Measurements from ENCODE around the gene CWC22. TPM values are rescaled to one million over a fixed set of nuclear protein-coding genes. Genes with fewer than 3 reads are reported as not detected.

Gene CWC22
- polyA plus RNA-seq, 1 of the 3 experiments (the other 2 are of a cell fraction) = 2.7 TPM

- 54% methylated on average over 1 of the region's 1 CpG for WGBS (ENCODE audit: low lambda C conversion rate)
- Histone ChIP-seq H3K9ac (no peak overlapping the region), H4K20me1 (ENCODE audit: insufficient read depth) (no peaks in the 10 kb centered on the region), H3K9me2 (no peaks in the 10 kb centered on the region), H3K27ac (ENCODE audit: low read depth in 2 of 2, low read length in 1 of 2) (peak overlapping the region in 1 of 2 experiments; percentile 44; a peak in 2 of 4 replicates), H3K9me3 (no peaks in the 10 kb centered on the region), H2AFZ (ENCODE audit: low read depth) (no peak overlapping the region), H3K27me3 (ENCODE audit: insufficient read depth) (no peaks in the 10 kb centered on the region), H3K4me1 (ENCODE audit: control insufficient read depth in 1 of 2, insufficient read depth in 2 of 2, low read depth in 1 of 2, low read length in 1 of 2) (no peaks in the 10 kb centered on the region), H3K4me2 (no peak overlapping the region), H3K36me3 (replicated peaks in 1 of 2; ENCODE audit: control insufficient read depth in 1 of 2, insufficient read depth in 2 of 2, low read length in 1 of 2) (no peaks in the 10 kb centered on the region), H3F3A (replicated peaks; ENCODE audit: insufficient read depth) (peaks cover 8% of the 10 kb centered on the region), H3K4me3 (ENCODE audit: low read depth in 2 of 2, low read length in 1 of 2) (no peak overlapping the region), H3K79me2 (ENCODE audit: insufficient read depth) (no peaks in the 10 kb centered on the region)
- no peak for TF ChIP-seq RFX5 (IDR thresholded peaks at IDR 0.05; ENCODE audit: low read length)
- no peak for TF ChIP-seq FOXM1 (IDR thresholded peaks at IDR 0.05; ENCODE audit: low read depth)
- no peak for TF ChIP-seq TEAD4 (IDR thresholded peaks at IDR 0.05; ENCODE audit: borderline replicate concordance, insufficient read depth)
- TF ChIP-seq JUND (IDR thresholded peaks at IDR 0.05) = no peak
- no peak for TF ChIP-seq POLR2AphosphoS5 (IDR thresholded peaks at IDR 0.05; ENCODE audit: low read depth, low read length)
- no peak for TF ChIP-seq EZH2phosphoT487 (IDR thresholded peaks at IDR 0.05; ENCODE audit: borderline replicate concordance, low read depth)
- no peak for TF ChIP-seq MEF2A (IDR thresholded peaks at IDR 0.05; ENCODE audit: borderline replicate concordance, low read depth)
- TF ChIP-seq USF2 (IDR thresholded peaks at IDR 0.05; ENCODE audit: borderline replicate concordance, low read depth, low read length) = no peak
- TF ChIP-seq MXI1 (IDR thresholded peaks at IDR 0.05; ENCODE audit: low read depth, low read length) = no peak
- TF ChIP-seq TCF12 (IDR thresholded peaks at IDR 0.05) = no peak
- no peak for TF ChIP-seq PBX3 (IDR thresholded peaks at IDR 0.05)
- TF ChIP-seq RXRA (IDR thresholded peaks at IDR 0.05; ENCODE audit: borderline replicate concordance, low read depth) = no peak
- DNase-seq = no peak
- POLR2A ChIA-PET = no interaction called here
- CTCF ChIA-PET = no interaction called here
These were observed 39.1 kb upstream of the CWC22 start for GRCh38 chr2:180046202-180046601.

GRCh38 chr2:180040146-180040925 is 33.2 kb upstream of the CWC22 start:
- H3K4me2 ChIP-seq = no peak overlapping the region; the same call in 1 of the 2 replicates
- no peaks in the 10 kb centered on the region for H4K20me1 ChIP-seq (ENCODE audit: insufficient read depth)
- H3K27ac ChIP-seq (ENCODE audit: low read depth in 2 of 2, low read length in 1 of 2) = peak overlapping the region; percentile 43 to 66; a peak in 3 of 4 replicates
- H3K36me3 ChIP-seq (replicated peaks in 1 of 2; ENCODE audit: control insufficient read depth in 1 of 2, insufficient read depth in 2 of 2, low read length in 1 of 2) = no peaks in the 10 kb centered on the region
- H3K27me3 ChIP-seq (ENCODE audit: insufficient read depth) = no peaks in the 10 kb centered on the region
- peaks cover 0 to 13% of the 10 kb centered on the region in 2 experiments; a peak in 2 of 4 replicates for H3K4me1 ChIP-seq (ENCODE audit: control insufficient read depth in 1 of 2, insufficient read depth in 2 of 2, low read depth in 1 of 2, low read length in 1 of 2)
- 4% methylated on average over 1 of the region's 1 CpG for WGBS (ENCODE audit: low lambda C conversion rate)
- no peaks in the 10 kb centered on the region for H3K9me2 ChIP-seq
- no peak overlapping the region for H3K9ac ChIP-seq
- CTCF ChIA-PET = interaction anchor here (1.2 kb wide), 1 partner anchor 21 kb away, joined by 3 read pairs; no protein-coding TSS in a partner anchor
- POLR2A ChIA-PET = no interaction called here
- no peaks in the 10 kb centered on the region for H3K9me3 ChIP-seq
- no peaks in the 10 kb centered on the region for H3K79me2 ChIP-seq (ENCODE audit: insufficient read depth)
- H3K4me3 ChIP-seq (ENCODE audit: low read depth in 2 of 2, low read length in 1 of 2) = no peak overlapping the region
- peaks cover 22% of the 10 kb centered on the region for H3F3A ChIP-seq (replicated peaks; ENCODE audit: insufficient read depth)
- DNase-seq = no peak
- no peak overlapping the region for H2AFZ ChIP-seq (ENCODE audit: low read depth)
- TF ChIP-seq CHD2 (IDR thresholded peaks at IDR 0.05; ENCODE audit: low read length, partially characterized antibody) (no peak), YY1 (IDR thresholded peaks at IDR 0.05; ENCODE audit: low read depth) (peak; percentile 69; the same call in 1 of the 2 replicates), ZBTB33 (IDR thresholded peaks at IDR 0.05; ENCODE audit: borderline replicate concordance, low read depth) (peak; percentile 68; the same call in 1 of the 2 replicates), RXRA (IDR thresholded peaks at IDR 0.05; ENCODE audit: borderline replicate concordance, low read depth) (peak; percentile 30; the same call in 1 of the 2 replicates), EP300 (IDR thresholded peaks at IDR 0.05; ENCODE audit: borderline replicate concordance in 1 of 2, low read depth in 1 of 2, low read length in 1 of 2) (peak; percentile 30 to 97; a peak in 3 of 4 replicates), SIN3A (IDR thresholded peaks at IDR 0.05; ENCODE audit: borderline replicate concordance, low read depth, low read length) (no peak), GABPA (IDR thresholded peaks at IDR 0.05; ENCODE audit: low read depth) (no peak), GATA2 (CRISPR knock-in tag; IDR thresholded peaks at IDR 0.05) (no peak), USF1 (IDR thresholded peaks at IDR 0.05; ENCODE audit: borderline replicate concordance, low read depth) (no peak), JUND (IDR thresholded peaks at IDR 0.05) (peak; percentile 93), USF2 (IDR thresholded peaks at IDR 0.05; ENCODE audit: borderline replicate concordance, low read depth, low read length) (no peak), TEAD4 (IDR thresholded peaks at IDR 0.05; ENCODE audit: borderline replicate concordance, insufficient read depth) (peak; percentile 95), MEF2A (IDR thresholded peaks at IDR 0.05; ENCODE audit: borderline replicate concordance, low read depth) (peak; percentile 68), MXI1 (IDR thresholded peaks at IDR 0.05; ENCODE audit: low read depth, low read length) (no peak)
